ENCODE measurements around the gene ZNF324B. TPM values are rescaled to one million over a fixed set of nuclear protein-coding genes. Genes with fewer than 3 reads are reported as not detected.
"Not testable (repeated sequence)": the region's sequence is repeated elsewhere in the genome, so short reads cannot be mapped to it uniquely, and the experiment has no call there.

The ZNF324B gene
- total RNA-seq, 1 donor from 2014 or later = 11.5 TPM

- intact Hi-C loops (cut with micrococcal nuclease) = loop anchor here (5.0 kb wide), 1 partner anchor 151 kb away; the partner anchor contains the start of gene ZSCAN22
Measured at GRCh38 chr19:58477871-58478270, 26.4 kb downstream of the ZNF324B start.

GRCh38 chr19:58479303-58479702, 27.9 kb downstream of the ZNF324B start:
- intact Hi-C loops (cut with micrococcal nuclease) = loop anchor here (5.0 kb wide), 1 partner anchor 152 kb away; the partner anchor contains the start of gene ZSCAN22

- intact Hi-C loops (cut with micrococcal nuclease) = loop anchor here (5.0 kb wide), 1 partner anchor 153 kb away; the partner anchor contains the start of gene ZSCAN22
Measured at GRCh38 chr19:58479736-58480480, 28.5 kb downstream of the ZNF324B start.

- intact Hi-C loops (cut with micrococcal nuclease) = no loop called here
Measured at GRCh38 chr19:58480481-58480830, 29.0 kb downstream of the ZNF324B start.

GRCh38 chr19:58480831-58481230, 29.4 kb downstream of the ZNF324B start:
- intact Hi-C loops (cut with micrococcal nuclease) = no loop called here

GRCh38 chr19:58482372-58482771, 30.9 kb downstream of the ZNF324B start:
- intact Hi-C loops (cut with micrococcal nuclease) = no loop called here

GRCh38 chr19:58483776-58484175, 32.4 kb downstream of the ZNF324B start:
- intact Hi-C loops (cut with micrococcal nuclease) = no loop called here

GRCh38 chr19:58484349-58484748, 32.9 kb downstream of the ZNF324B start:
- intact Hi-C loops (cut with micrococcal nuclease) = not testable (repeated sequence)

GRCh38 chr19:58491393-58491792, 40.0 kb downstream of the ZNF324B start:
- intact Hi-C loops (cut with micrococcal nuclease) = no loop called here

- intact Hi-C loops (cut with micrococcal nuclease) = no loop called here
Measured at GRCh38 chr19:58492265-58492664, 40.8 kb downstream of the ZNF324B start.

GRCh38 chr19:58497634-58498170, 46.3 kb downstream of the ZNF324B start:
- intact Hi-C loops (cut with micrococcal nuclease) = loop anchor here (2.0 kb wide), 1 partner anchor 17 kb away; no protein-coding TSS in a partner anchor

GRCh38 chr19:58498316-58499020, 47.0 kb downstream of the ZNF324B start:
- intact Hi-C loops (cut with micrococcal nuclease) = loop anchor here (1.0 to 2.0 kb wide), 5 partner anchors 16 to 117 kb away; partner anchors contain the start of genes ZBTB45, ZNF446 and ZNF837

- intact Hi-C loops (cut with micrococcal nuclease) = loop anchor here (1.0 to 2.0 kb wide), 5 partner anchors 16 to 118 kb away; partner anchors contain the start of genes ZBTB45, ZNF446 and ZNF837
Measured at GRCh38 chr19:58499021-58499927, 47.9 kb downstream of the ZNF324B start.

GRCh38 chr19:58500242-58500641, 48.8 kb downstream of the ZNF324B start:
- intact Hi-C loops (cut with micrococcal nuclease) = no loop called here

Other genes starting within 250 kb of the ZNF324B start
- 38.7 and 39.8 TPM in 2 replicates for gene ZNF544, start 222.7 kb upstream of the ZNF324B start, total RNA-seq
- gene ZNF8, start 172.7 kb upstream of the ZNF324B start, total RNA-seq = 4.8 and 4.9 TPM in 2 replicates
- 60.7 and 68.2 TPM in 2 replicates for gene ERVK3-1, start 146.2 kb upstream of the ZNF324B start, total RNA-seq
- 3.6 and 4.3 TPM in 2 replicates for gene ZSCAN22, start 124.6 kb upstream of the ZNF324B start, total RNA-seq
- gene A1BG, start 98.1 kb upstream of the ZNF324B start, total RNA-seq = 10.3 and 11.0 TPM in 2 replicates
- 0.73 and 1.1 TPM in 2 replicates for gene ZNF497, start 88.9 kb upstream of the ZNF324B start, total RNA-seq
- 1.4 and 1.7 TPM in 2 replicates for gene ZNF837, start 70.6 kb upstream of the ZNF324B start, total RNA-seq
- 1,063 and 1,068 TPM in 2 replicates for gene RPS5, start 64.4 kb upstream of the ZNF324B start, total RNA-seq
- 0.27 and 0.61 TPM in 2 replicates for gene RNF225, start 56.0 kb upstream of the ZNF324B start, total RNA-seq
- 5.5 and 5.9 TPM in 2 replicates for gene ZNF584, start 43.0 kb upstream of the ZNF324B start, total RNA-seq
- gene ZNF132, start 11.5 kb upstream of the ZNF324B start, total RNA-seq = 4.0 and 4.1 TPM in 2 replicates
- 10.1 and 11.4 TPM in 2 replicates for gene ZNF324, start 15.5 kb downstream of the ZNF324B start, total RNA-seq
- gene ZNF446, start 24.7 kb downstream of the ZNF324B start, total RNA-seq = 7.3 and 7.5 TPM in 2 replicates
- gene SLC27A5, start 60.4 kb downstream of the ZNF324B start, total RNA-seq = 13.8 and 15.3 TPM in 2 replicates
- 16.5 and 17.8 TPM in 2 replicates for gene ZBTB45, start 68.2 kb downstream of the ZNF324B start, total RNA-seq
- 508 and 517 TPM in 2 replicates for gene TRIM28, start 92.4 kb downstream of the ZNF324B start, total RNA-seq
- 122 and 124 TPM in 2 replicates for gene CHMP2A, start 103.5 kb downstream of the ZNF324B start, total RNA-seq
- 92.8 and 95.9 TPM in 2 replicates for gene UBE2M, start 107.0 kb downstream of the ZNF324B start, total RNA-seq
- 26.5 and 26.7 TPM in 2 replicates for gene MZF1, start 121.7 kb downstream of the ZNF324B start, total RNA-seq

Measured in T-helper 2 cell treated with Interferon-gamma antibody and Interleukin-4, amounts not matched to agents 100 ng/mL and 5 ng/mL, for 36 hours (primary cell).